ENCODE measurements around the gene URB1.

- TF ChIP-seq, protein P1, sequence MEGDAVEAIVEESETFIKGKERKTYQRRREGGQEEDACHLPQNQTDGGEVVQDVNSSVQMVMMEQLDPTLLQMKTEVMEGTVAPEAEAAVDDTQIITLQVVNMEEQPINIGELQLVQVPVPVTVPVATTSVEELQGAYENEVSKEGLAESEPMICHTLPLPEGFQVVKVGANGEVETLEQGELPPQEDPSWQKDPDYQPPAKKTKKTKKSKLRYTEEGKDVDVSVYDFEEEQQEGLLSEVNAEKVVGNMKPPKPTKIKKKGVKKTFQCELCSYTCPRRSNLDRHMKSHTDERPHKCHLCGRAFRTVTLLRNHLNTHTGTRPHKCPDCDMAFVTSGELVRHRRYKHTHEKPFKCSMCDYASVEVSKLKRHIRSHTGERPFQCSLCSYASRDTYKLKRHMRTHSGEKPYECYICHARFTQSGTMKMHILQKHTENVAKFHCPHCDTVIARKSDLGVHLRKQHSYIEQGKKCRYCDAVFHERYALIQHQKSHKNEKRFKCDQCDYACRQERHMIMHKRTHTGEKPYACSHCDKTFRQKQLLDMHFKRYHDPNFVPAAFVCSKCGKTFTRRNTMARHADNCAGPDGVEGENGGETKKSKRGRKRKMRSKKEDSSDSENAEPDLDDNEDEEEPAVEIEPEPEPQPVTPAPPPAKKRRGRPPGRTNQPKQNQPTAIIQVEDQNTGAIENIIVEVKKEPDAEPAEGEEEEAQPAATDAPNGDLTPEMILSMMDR (IDR thresholded peaks at IDR 0.05): no peak
- TF ChIP-seq POLR2AphosphoS5 (IDR thresholded peaks at IDR 0.05): no peak
These were observed 22.9 kb upstream of the URB1 start for GRCh38 chr21:32415451-32416398.
